Esophagus muscularis mucosa (tissue), 4 donors: ENCODE results near the gene ZNF362.

ENCODE experiments used
- EP300 ChIP-seq: sonication (generic); formaldehyde crosslinking; IDR thresholded peaks from one replicate; pipeline ENCODE4 v1.6.1; 2017; ENCODE audit warnings: antibody characterized with exemption
- POLR2A ChIP-seq: fragments of 450-650 bp; IDR thresholded peaks from one replicate; pipeline ENCODE4 v1.6.1; 2017; ENCODE audit warnings: antibody characterized with exemption, moderate library complexity, mild to moderate bottlenecking, low read depth
- POLR2AphosphoS5 ChIP-seq, 2 donors: sonication (generic); formaldehyde crosslinking; IDR thresholded peaks; one replicate each; pipeline ENCODE4 v1.6.1; 2017; ENCODE audit warnings: antibody characterized with exemption in 2 of 2
- TF ChIP-seq, protein P1 (sequence below), 3 experiments: fragments of 200-600 bp in 2 of 3; fragments of 450-650 bp in 1 of 3; sonication (generic) in 2 of 3; IDR thresholded peaks; one replicate each; pipeline ENCODE4 v1.5.1; 2017 to 2019; ENCODE audit warnings: antibody characterized with exemption in 3 of 3, mild to moderate bottlenecking in 2 of 3, moderate library complexity in 1 of 3

DNA sequence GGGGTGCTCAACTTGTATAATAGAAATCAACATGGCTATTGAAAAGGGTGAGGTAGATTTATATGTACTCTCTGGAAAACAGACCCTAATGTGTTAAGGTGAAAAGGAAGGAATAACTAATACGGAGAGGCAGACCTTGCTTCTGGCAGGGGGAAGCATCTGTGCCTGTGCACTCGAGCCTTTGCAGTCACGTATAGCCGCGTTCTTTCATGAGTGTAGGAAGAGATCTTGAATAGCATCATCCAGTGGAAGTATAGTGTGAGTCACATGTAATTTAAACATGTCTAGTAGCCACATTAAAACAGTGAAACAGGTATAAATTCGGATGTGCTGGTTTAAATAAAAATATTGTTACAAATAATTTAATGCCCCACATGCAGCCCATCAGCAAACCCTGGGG, 61.7 kb downstream of the ZNF362 start:
- TF ChIP-seq, protein P1, sequence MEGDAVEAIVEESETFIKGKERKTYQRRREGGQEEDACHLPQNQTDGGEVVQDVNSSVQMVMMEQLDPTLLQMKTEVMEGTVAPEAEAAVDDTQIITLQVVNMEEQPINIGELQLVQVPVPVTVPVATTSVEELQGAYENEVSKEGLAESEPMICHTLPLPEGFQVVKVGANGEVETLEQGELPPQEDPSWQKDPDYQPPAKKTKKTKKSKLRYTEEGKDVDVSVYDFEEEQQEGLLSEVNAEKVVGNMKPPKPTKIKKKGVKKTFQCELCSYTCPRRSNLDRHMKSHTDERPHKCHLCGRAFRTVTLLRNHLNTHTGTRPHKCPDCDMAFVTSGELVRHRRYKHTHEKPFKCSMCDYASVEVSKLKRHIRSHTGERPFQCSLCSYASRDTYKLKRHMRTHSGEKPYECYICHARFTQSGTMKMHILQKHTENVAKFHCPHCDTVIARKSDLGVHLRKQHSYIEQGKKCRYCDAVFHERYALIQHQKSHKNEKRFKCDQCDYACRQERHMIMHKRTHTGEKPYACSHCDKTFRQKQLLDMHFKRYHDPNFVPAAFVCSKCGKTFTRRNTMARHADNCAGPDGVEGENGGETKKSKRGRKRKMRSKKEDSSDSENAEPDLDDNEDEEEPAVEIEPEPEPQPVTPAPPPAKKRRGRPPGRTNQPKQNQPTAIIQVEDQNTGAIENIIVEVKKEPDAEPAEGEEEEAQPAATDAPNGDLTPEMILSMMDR (IDR thresholded peaks at IDR 0.05): no peak
- TF ChIP-seq EP300: no peak
- TF ChIP-seq POLR2A: no peak
- no peak for TF ChIP-seq POLR2AphosphoS5 (IDR thresholded peaks at IDR 0.05)
